Neural cell (in vitro differentiated cells): ENCODE data around the gene KRT5. TPM values are rescaled to one million over a fixed set of nuclear protein-coding genes. Genes with fewer than 3 reads are reported as not detected.

Source experiments
- H2AFZ ChIP-seq: fragments of 200-600, 300-800 bp; sonication (generic), shearing (Covaris generic); 2 replicates; pipeline ENCODE4 v1.6.0; 2014; ENCODE audit warnings: low read depth, mild to moderate bottlenecking, antibody characterized with exemption, low read length, moderate library complexity
- H3F3A ChIP-seq: fragments of 200-600 bp; shearing (Covaris generic); 2 replicates; pipeline ENCODE4 v1.6.1; 2016; ENCODE audit warnings: mild to moderate bottlenecking, moderate library complexity, mixed read lengths, antibody characterized with exemption, low read length; ENCODE audit not compliant: insufficient read depth, poor library complexity, severe bottlenecking
- H3K27ac ChIP-seq: fragments of 200-600, 300-800 bp; sonication (generic), shearing (Covaris generic); 2 replicates; pipeline ENCODE4 v1.5.1; 2014; ENCODE audit warnings: mild to moderate bottlenecking, low read length, moderate library complexity
- H3K27me3 ChIP-seq: fragments of 300-800, 200-600 bp; sonication (generic), shearing (Covaris generic); 2 replicates; pipeline ENCODE4 v1.6.0; 2014; ENCODE audit warnings: mild to moderate bottlenecking, low read depth, low read length, moderate library complexity; ENCODE audit not compliant: insufficient read depth
- H3K36me3 ChIP-seq: fragments of 300-800, 200-600 bp; sonication (generic), shearing (Covaris generic); 2 replicates; pipeline ENCODE4 v1.5.1; 2014; ENCODE audit warnings: mild to moderate bottlenecking, antibody characterized with exemption, low read length, moderate library complexity; ENCODE audit not compliant: insufficient read depth
- H3K4me2 ChIP-seq: fragments of 300-800, 200-600 bp; sonication (generic), shearing (Covaris generic); 2 replicates; pipeline ENCODE4 v1.6.0; 2014; ENCODE audit warnings: mild to moderate bottlenecking, low read length
- H3K4me3 ChIP-seq: fragments of 300-800, 200-600 bp; sonication (generic), shearing (Covaris generic); 2 replicates; pipeline ENCODE4 v1.5.1; 2014; ENCODE audit warnings: mild to moderate bottlenecking, low read length, moderate library complexity
- H3K79me2 ChIP-seq: fragments of 200-600 bp; shearing (Covaris generic); replicated peaks from 2 replicates; pipeline ENCODE4 v1.6.0; 2014; ENCODE audit warnings: mild to moderate bottlenecking, low read length, moderate library complexity; ENCODE audit not compliant: insufficient read depth
- H3K9ac ChIP-seq: fragments of 300-800, 200-600 bp; sonication (generic), shearing (Covaris generic); 2 replicates; pipeline ENCODE4 v1.6.1; 2016; ENCODE audit warnings: mild to moderate bottlenecking, low read length, mixed read lengths
- H3K9me2 ChIP-seq: fragments of 200-600 bp; shearing (Covaris generic); 2 replicates; pipeline ENCODE4 v1.6.1; 2016; ENCODE audit warnings: mild to moderate bottlenecking, low read length, mixed read lengths; ENCODE audit not compliant: insufficient read depth
- H3K9me3 ChIP-seq: fragments of 200-600, 300-800 bp; sonication (generic), shearing (Covaris generic); 2 replicates; pipeline ENCODE4 v1.6.1; 2016; ENCODE audit warnings: mild to moderate bottlenecking, mixed run types, low read length, moderate library complexity, mixed read lengths
- H4K20me1 ChIP-seq: fragments of 200-600 bp; shearing (Covaris generic); 2 replicates; pipeline ENCODE4 v1.6.1; 2016; ENCODE audit warnings: mild to moderate bottlenecking, mixed run types; ENCODE audit not compliant: insufficient read depth
- EP300 ChIP-seq: fragments of 450-650 bp; conservative IDR thresholded peaks from 2 replicates; pipeline ENCODE4 v1.6.1; 2014; ENCODE audit warnings: antibody characterized with exemption, mild to moderate bottlenecking, moderate library complexity; ENCODE audit not compliant: poor library complexity, severe bottlenecking
- EZH2 ChIP-seq: fragments of 200-600, 300-800 bp; shearing (Covaris generic), sonication (generic); IDR thresholded peaks from 2 replicates; pipeline ENCODE4 v1.6.1; 2014; ENCODE audit warnings: antibody characterized with exemption, low read length, borderline replicate concordance, mild to moderate bottlenecking; ENCODE audit not compliant: insufficient read depth, poor library complexity, severe bottlenecking
- MXI1 ChIP-seq: fragments of 450-650 bp; conservative IDR thresholded peaks from 2 replicates; pipeline ENCODE4 v1.6.1; 2014; ENCODE audit warnings: antibody characterized with exemption, mild to moderate bottlenecking; ENCODE audit not compliant: poor library complexity, severe bottlenecking
- POLR2AphosphoS5 ChIP-seq: IDR thresholded peaks from 2 replicates; pipeline ENCODE4 v1.6.1; 2012
- RAD21 ChIP-seq: fragments of 450-650 bp; conservative IDR thresholded peaks from 2 replicates; pipeline ENCODE4 v1.6.1; 2014; ENCODE audit warnings: antibody characterized with exemption, mild to moderate bottlenecking, moderate library complexity
- SMC3 ChIP-seq: fragments of 450-650 bp; conservative IDR thresholded peaks from 2 replicates; pipeline ENCODE4 v1.6.1; 2014; ENCODE audit warnings: antibody characterized with exemption, mild to moderate bottlenecking, moderate library complexity; ENCODE audit not compliant: poor library complexity
- TAF1 ChIP-seq: IDR thresholded peaks from 2 replicates; pipeline ENCODE4 v1.6.1; 2012; ENCODE audit warnings: low read depth
- polyA plus RNA-seq: library from polyadenylated mRNA; depleted of rRNA; stranded (reverse); fragments of >200 nt; gene quantifications from 2 replicates; pipeline ENCODE4 v1.2.3, GENCODE V29; 2014
- TF ChIP-seq, protein P1 (sequence below): fragments of 450-650 bp; IDR thresholded peaks from 2 replicates; pipeline ENCODE4 v1.5.1; 2014; ENCODE audit warnings: antibody characterized with exemption, mild to moderate bottlenecking, moderate library complexity; ENCODE audit not compliant: poor library complexity, severe bottlenecking
- TF ChIP-seq, protein P2 (sequence below): IDR thresholded peaks from 2 replicates; pipeline ENCODE4 v1.6.1; 2012; ENCODE audit warnings: borderline replicate concordance

KRT5 gene
- polyA plus RNA-seq, 1 donor from 2014 or later: not detected

DNA sequence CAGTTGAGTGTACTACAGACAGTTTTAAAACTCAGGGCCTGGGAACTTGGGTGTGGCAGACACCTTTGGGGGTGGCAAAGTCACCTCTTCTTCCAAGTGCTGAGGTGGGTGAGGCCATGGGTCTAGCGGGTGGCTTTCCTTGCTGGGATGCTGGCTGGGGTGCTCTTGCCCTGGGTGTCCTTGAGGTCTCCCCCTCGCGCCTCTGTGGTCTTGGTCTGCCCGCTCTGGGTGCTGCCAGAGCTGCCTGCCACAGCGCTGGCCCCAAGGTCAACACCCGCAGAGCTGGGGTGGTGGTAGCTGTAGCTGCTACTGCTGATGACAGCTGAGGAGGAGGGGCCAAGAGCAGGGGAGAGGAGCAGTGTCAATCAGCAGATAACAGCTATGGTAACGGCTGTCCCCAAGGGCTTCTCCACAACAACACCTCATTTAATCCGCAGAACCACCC, 46.7 kb upstream of the KRT5 start:
- H3K4me3 ChIP-seq: peak overlapping the region; percentile 30
- no peak overlapping the region for H2AFZ ChIP-seq
- H3K9ac ChIP-seq: no peak overlapping the region
- no peak overlapping the region for H3K27ac ChIP-seq
- H3K79me2 ChIP-seq: no peaks in the 10 kb centered on the region
- TF ChIP-seq, protein P1, sequence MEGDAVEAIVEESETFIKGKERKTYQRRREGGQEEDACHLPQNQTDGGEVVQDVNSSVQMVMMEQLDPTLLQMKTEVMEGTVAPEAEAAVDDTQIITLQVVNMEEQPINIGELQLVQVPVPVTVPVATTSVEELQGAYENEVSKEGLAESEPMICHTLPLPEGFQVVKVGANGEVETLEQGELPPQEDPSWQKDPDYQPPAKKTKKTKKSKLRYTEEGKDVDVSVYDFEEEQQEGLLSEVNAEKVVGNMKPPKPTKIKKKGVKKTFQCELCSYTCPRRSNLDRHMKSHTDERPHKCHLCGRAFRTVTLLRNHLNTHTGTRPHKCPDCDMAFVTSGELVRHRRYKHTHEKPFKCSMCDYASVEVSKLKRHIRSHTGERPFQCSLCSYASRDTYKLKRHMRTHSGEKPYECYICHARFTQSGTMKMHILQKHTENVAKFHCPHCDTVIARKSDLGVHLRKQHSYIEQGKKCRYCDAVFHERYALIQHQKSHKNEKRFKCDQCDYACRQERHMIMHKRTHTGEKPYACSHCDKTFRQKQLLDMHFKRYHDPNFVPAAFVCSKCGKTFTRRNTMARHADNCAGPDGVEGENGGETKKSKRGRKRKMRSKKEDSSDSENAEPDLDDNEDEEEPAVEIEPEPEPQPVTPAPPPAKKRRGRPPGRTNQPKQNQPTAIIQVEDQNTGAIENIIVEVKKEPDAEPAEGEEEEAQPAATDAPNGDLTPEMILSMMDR: no peak
- TF ChIP-seq EZH2: no peak
- TF ChIP-seq EP300: peak; percentile 25
- H3F3A ChIP-seq: no peaks in the 10 kb centered on the region
- no peaks in the 10 kb centered on the region for H3K9me3 ChIP-seq
- no peaks in the 10 kb centered on the region for H3K9me2 ChIP-seq
- no peaks in the 10 kb centered on the region for H3K36me3 ChIP-seq
- no peaks in the 10 kb centered on the region for H3K27me3 ChIP-seq
- no peaks in the 10 kb centered on the region for H4K20me1 ChIP-seq
- H3K4me2 ChIP-seq: no peak overlapping the region

- no peaks in the 10 kb centered on the region for H3K9me2 ChIP-seq
- no peaks in the 10 kb centered on the region for H3K79me2 ChIP-seq
- H3F3A ChIP-seq: no peaks in the 10 kb centered on the region
- TF ChIP-seq EZH2 (no peak), POLR2AphosphoS5 (no peak), RAD21 (no peak), TAF1 (no peak), SMC3 (no peak), EP300 (no peak), MXI1 (no peak)
- TF ChIP-seq, protein P1: no peak
- TF ChIP-seq, protein P2, sequence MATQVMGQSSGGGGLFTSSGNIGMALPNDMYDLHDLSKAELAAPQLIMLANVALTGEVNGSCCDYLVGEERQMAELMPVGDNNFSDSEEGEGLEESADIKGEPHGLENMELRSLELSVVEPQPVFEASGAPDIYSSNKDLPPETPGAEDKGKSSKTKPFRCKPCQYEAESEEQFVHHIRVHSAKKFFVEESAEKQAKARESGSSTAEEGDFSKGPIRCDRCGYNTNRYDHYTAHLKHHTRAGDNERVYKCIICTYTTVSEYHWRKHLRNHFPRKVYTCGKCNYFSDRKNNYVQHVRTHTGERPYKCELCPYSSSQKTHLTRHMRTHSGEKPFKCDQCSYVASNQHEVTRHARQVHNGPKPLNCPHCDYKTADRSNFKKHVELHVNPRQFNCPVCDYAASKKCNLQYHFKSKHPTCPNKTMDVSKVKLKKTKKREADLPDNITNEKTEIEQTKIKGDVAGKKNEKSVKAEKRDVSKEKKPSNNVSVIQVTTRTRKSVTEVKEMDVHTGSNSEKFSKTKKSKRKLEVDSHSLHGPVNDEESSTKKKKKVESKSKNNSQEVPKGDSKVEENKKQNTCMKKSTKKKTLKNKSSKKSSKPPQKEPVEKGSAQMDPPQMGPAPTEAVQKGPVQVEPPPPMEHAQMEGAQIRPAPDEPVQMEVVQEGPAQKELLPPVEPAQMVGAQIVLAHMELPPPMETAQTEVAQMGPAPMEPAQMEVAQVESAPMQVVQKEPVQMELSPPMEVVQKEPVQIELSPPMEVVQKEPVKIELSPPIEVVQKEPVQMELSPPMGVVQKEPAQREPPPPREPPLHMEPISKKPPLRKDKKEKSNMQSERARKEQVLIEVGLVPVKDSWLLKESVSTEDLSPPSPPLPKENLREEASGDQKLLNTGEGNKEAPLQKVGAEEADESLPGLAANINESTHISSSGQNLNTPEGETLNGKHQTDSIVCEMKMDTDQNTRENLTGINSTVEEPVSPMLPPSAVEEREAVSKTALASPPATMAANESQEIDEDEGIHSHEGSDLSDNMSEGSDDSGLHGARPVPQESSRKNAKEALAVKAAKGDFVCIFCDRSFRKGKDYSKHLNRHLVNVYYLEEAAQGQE: no peak
- no peak overlapping the region for H2AFZ ChIP-seq
- H3K4me2 ChIP-seq: no peak overlapping the region
- no peaks in the 10 kb centered on the region for H3K9me3 ChIP-seq
- no peaks in the 10 kb centered on the region for H4K20me1 ChIP-seq
- no peaks in the 10 kb centered on the region for H3K27me3 ChIP-seq
- H3K4me3 ChIP-seq: no peak overlapping the region
- no peaks in the 10 kb centered on the region for H3K36me3 ChIP-seq
- no peak overlapping the region for H3K9ac ChIP-seq
- H3K27ac ChIP-seq: no peak overlapping the region
Observed at GRCh38 chr12:52564582-52564981, 44.4 kb upstream of the KRT5 start.
